ENCODE measurements around the gene SLC39A13.

SLC39A13 gene

GRCh38 chr11:47461876-47462275 lies 53.5 kb downstream of the SLC39A13 start:
- DNase-seq, result no peak

GRCh38 chr11:47464483-47464882 lies 56.1 kb downstream of the SLC39A13 start:
- no peak for DNase-seq
